HEK293T (cell line): Measurements from ENCODE around the gene ZNF396.

Experiments
- CTCF ChIA-PET: fragments of 350-600 bp; formaldehyde crosslinking; extraction: SDS; loops from one replicate; lab custom pipeline; 2021; ENCODE audit warnings: antibody characterized with exemption, inconsistent platforms; lab: Yijun Ruan, JAX
- POLR2A ChIA-PET: fragments of 350-600 bp; formaldehyde crosslinking; extraction: SDS; loops from one replicate; lab custom pipeline; 2020; ENCODE audit warnings: antibody characterized with exemption, inconsistent platforms; lab: Yijun Ruan, JAX
- DNase-seq: peaks from one replicate; pipeline ENCODE4 v3.0.0; 2012; ENCODE audit warnings: mixed read lengths; ENCODE audit errors: extremely low spot score
- ARNT ChIP-seq: fragments of 450-650 bp; IDR thresholded peaks from 2 replicates; pipeline ENCODE4 v1.6.1; 2017; ENCODE audit warnings: mild to moderate bottlenecking
- BHLHE40 ChIP-seq: fragments of 450-650 bp; IDR thresholded peaks from 2 replicates; pipeline ENCODE4 v1.6.1; 2016; ENCODE audit warnings: mild to moderate bottlenecking, moderate library complexity, borderline replicate concordance
- CTBP1 ChIP-seq: fragments of 450-650 bp; IDR thresholded peaks from 2 replicates; pipeline ENCODE4 v1.6.1; 2016; ENCODE audit warnings: borderline replicate concordance
- ELF4 ChIP-seq: fragments of 450-650 bp; IDR thresholded peaks from 2 replicates; pipeline ENCODE4 v1.6.1; 2017; ENCODE audit warnings: antibody characterized with exemption
- FOXA1 ChIP-seq: fragments of 450-650 bp; IDR thresholded peaks from 2 replicates; pipeline ENCODE4 v1.6.1; 2016; ENCODE audit warnings: mild to moderate bottlenecking
- FOXK2 ChIP-seq: fragments of 450-650 bp; IDR thresholded peaks from 2 replicates; pipeline ENCODE4 v1.6.1; 2016; ENCODE audit warnings: mild to moderate bottlenecking
- FOXM1 ChIP-seq: fragments of 450-650 bp; IDR thresholded peaks from 2 replicates; pipeline ENCODE4 v1.6.1; 2017; ENCODE audit warnings: mild to moderate bottlenecking, borderline replicate concordance
- HDGF ChIP-seq: fragments of 450-650 bp; IDR thresholded peaks from 2 replicates; pipeline ENCODE4 v1.6.1; 2017; ENCODE audit warnings: antibody characterized with exemption, borderline replicate concordance
- L3MBTL2 ChIP-seq: fragments of 450-650 bp; conservative IDR thresholded peaks from 2 replicates; pipeline ENCODE4 v1.6.1; 2016; ENCODE audit warnings: mild to moderate bottlenecking
- LEF1 ChIP-seq: fragments of 450-650 bp; IDR thresholded peaks from 2 replicates; pipeline ENCODE4 v1.6.1; 2017; ENCODE audit warnings: mild to moderate bottlenecking, borderline replicate concordance
- NFRKB ChIP-seq: fragments of 450-650 bp; IDR thresholded peaks from 2 replicates; pipeline ENCODE4 v1.6.1; 2016; ENCODE audit warnings: mild to moderate bottlenecking, moderate library complexity
- PKNOX1 ChIP-seq: fragments of 450-650 bp; IDR thresholded peaks from 2 replicates; pipeline ENCODE4 v1.6.1; 2016
- SP1 ChIP-seq: fragments of 450-650 bp; IDR thresholded peaks from 2 replicates; pipeline ENCODE4 v1.6.1; 2017
- SUZ12 ChIP-seq: fragments of 450-650 bp; IDR thresholded peaks from 2 replicates; pipeline ENCODE4 v1.6.1; 2016; ENCODE audit warnings: mild to moderate bottlenecking
- TARDBP ChIP-seq: fragments of 450-650 bp; IDR thresholded peaks from 2 replicates; pipeline ENCODE4 v1.6.1; 2016
- ZNF384 ChIP-seq: fragments of 450-650 bp; IDR thresholded peaks from 2 replicates; pipeline ENCODE4 v1.6.1; 2016

The ZNF396 gene

GRCh38 chr18:35361570-35362321, 15.4 kb downstream of the ZNF396 start:
- no peak for DNase-seq
- POLR2A ChIA-PET = interaction anchor here (1.1 kb wide), 1 partner anchor 72 kb away, joined by 4 read pairs; the partner anchor contains the start of gene ZSCAN30
- TF ChIP-seq SP1 (no peak), TARDBP (no peak), FOXA1 (no peak), LEF1 (no peak), PKNOX1 (no peak), SUZ12 (no peak), CTBP1 (no peak), ZNF384 (no peak), FOXM1 (no peak), L3MBTL2 (no peak), NFRKB (no peak), ARNT (no peak), BHLHE40 (no peak), ELF4 (no peak), HDGF (no peak), FOXK2 (no peak)
- CTCF ChIA-PET = no interaction called here

GRCh38 chr18:35355140-35355618, 22.0 kb downstream of the ZNF396 start:
- ChIA-PET POLR2A (interaction anchor here (1.0 kb wide), 2 partner anchors 11 to 115 kb away, joined by 5 to 7 read pairs; partner anchors contain the start of genes ZNF24 and ZNF397), CTCF (interaction anchor here (0.5 to 1.2 kb wide), 14 partner anchors 9 to 356 kb away, joined by 3 to 19 read pairs (median 3); partner anchors contain the start of genes ZNF24 and ZNF396)
- no peak for TF ChIP-seq L3MBTL2
- no peak for TF ChIP-seq FOXA1
- no peak for TF ChIP-seq PKNOX1
- TF ChIP-seq NFRKB = no peak
- TF ChIP-seq SP1 = no peak
- no peak for TF ChIP-seq BHLHE40
- no peak for TF ChIP-seq CTBP1
- DNase-seq = peak; percentile 87

GRCh38 chr18:35352778-35353177, 24.4 kb downstream of the ZNF396 start:
- ChIA-PET CTCF (no interaction called here), POLR2A (no interaction called here)
- TF ChIP-seq TARDBP (no peak), ZNF384 (no peak), SUZ12 (no peak), BHLHE40 (no peak)
- no peak for DNase-seq

- POLR2A ChIA-PET = interaction anchor here (0.6 kb wide), 1 partner anchor 1500 kb away, joined by 4 read pairs; no protein-coding TSS in a partner anchor
- CTCF ChIA-PET = no interaction called here
- no peak for DNase-seq
- TF ChIP-seq LEF1 = no peak
- no peak for TF ChIP-seq HDGF
- no peak for TF ChIP-seq PKNOX1
- no peak for TF ChIP-seq ZNF384
- TF ChIP-seq FOXA1 = no peak
- TF ChIP-seq SP1 = no peak
Measured at GRCh38 chr18:35352283-35352682, 24.9 kb downstream of the ZNF396 start.

GRCh38 chr18:35348001-35348400, 29.1 kb downstream of the ZNF396 start:
- DNase-seq = no peak
- no peak for TF ChIP-seq BHLHE40
- TF ChIP-seq HDGF = no peak
- TF ChIP-seq FOXA1 = no peak
- TF ChIP-seq NFRKB = no peak
- no peak for TF ChIP-seq TARDBP
- no peak for TF ChIP-seq ZNF384
- TF ChIP-seq SP1 = no peak
- no peak for TF ChIP-seq L3MBTL2
- no peak for TF ChIP-seq LEF1
- TF ChIP-seq ELF4 = no peak
- TF ChIP-seq FOXK2 = no peak
- TF ChIP-seq ARNT = no peak
- TF ChIP-seq SUZ12 = no peak
- TF ChIP-seq PKNOX1 = no peak
- TF ChIP-seq FOXM1 = no peak
- no peak for TF ChIP-seq CTBP1
- CTCF ChIA-PET = interaction anchor here (0.6 kb wide), 1 partner anchor 482 kb away, joined by 4 read pairs; no protein-coding TSS in a partner anchor
- POLR2A ChIA-PET = interaction anchor here (2.8 to 4.7 kb wide), 2 partner anchors 58 to 108 kb away, joined by 14 to 23 read pairs; partner anchors contain the start of genes ZNF397 and ZSCAN30

GRCh38 chr18:35345950-35346349, 31.2 kb downstream of the ZNF396 start:
- CTCF ChIA-PET = interaction anchor here (2.7 kb wide), 1 partner anchor 9 kb away, joined by 19 read pairs; no protein-coding TSS in a partner anchor
- DNase-seq = no peak
- POLR2A ChIA-PET = interaction anchor here (0.9 to 4.7 kb wide), 4 partner anchors 56 to 305 kb away, joined by 3 to 23 read pairs (median 8); partner anchors contain the start of genes MAPRE2, ZNF397 and ZSCAN30
- TF ChIP-seq CTBP1 = no peak
- TF ChIP-seq HDGF = no peak
- no peak for TF ChIP-seq LEF1
- no peak for TF ChIP-seq L3MBTL2
- no peak for TF ChIP-seq FOXM1
- TF ChIP-seq ARNT = no peak
- TF ChIP-seq SP1 = no peak
- TF ChIP-seq PKNOX1 = no peak
- TF ChIP-seq ZNF384 = no peak
- TF ChIP-seq NFRKB = no peak
- no peak for TF ChIP-seq SUZ12
- no peak for TF ChIP-seq TARDBP
- TF ChIP-seq FOXK2 = no peak
- no peak for TF ChIP-seq FOXA1
- TF ChIP-seq BHLHE40 = no peak
- TF ChIP-seq ELF4 = no peak
